LNCaP clone FGC (cell line): ENCODE results near the gene AKAP8.
A peak's percentile ranks its signal among the peaks of the same experiment; 100 is the strongest.
"Not testable (repeated sequence)": the region's sequence is repeated elsewhere in the genome, so short reads cannot be mapped to it uniquely, and the experiment has no call there.

Experiments used
- DNase-seq: peaks from one replicate; pipeline ENCODE4 v3.0.0-alpha.2; 2011; ENCODE audit warnings: low read depth
- H3K4me3 ChIP-seq: 2 replicates; pipeline ENCODE4 v1.5.1; 2011; ENCODE audit warnings: mild to moderate bottlenecking, low read depth, low read length, control low read depth
- CTCF ChIP-seq: IDR thresholded peaks from 2 replicates; pipeline ENCODE4 v1.5.1; 2012; ENCODE audit warnings: mild to moderate bottlenecking; ENCODE audit not compliant: control insufficient read depth, insufficient read depth; ENCODE audit errors: extremely low read depth

The AKAP8 gene

GRCh38 chr19:15418579-15419412, 39.2 kb upstream of the AKAP8 start, which contains the start of gene AKAP8L:
AKAP8L (minus strand) TSS chr19:15418988; CDS start chr19:15418923, 65 bp downstream.
- peak within 1 kb of the TSS; percentile 90 for H3K4me3 ChIP-seq

GRCh38 chr19:15418231-15418578, 38.6 kb upstream of the AKAP8 start:
- DNase-seq, result no peak
- TF ChIP-seq CTCF, result no peak
- peak overlapping the region; percentile 90 for H3K4me3 ChIP-seq

More at GRCh38 chr19:15418579-15419412, 39.2 kb upstream of the AKAP8 start, which contains the start of gene AKAP8L:
- TF ChIP-seq CTCF, result peak; percentile 39
- peak; percentile 100 for DNase-seq

- peak overlapping the region; percentile 90 for H3K4me3 ChIP-seq
- no peak for DNase-seq
- no peak for TF ChIP-seq CTCF
Observed at GRCh38 chr19:15417699-15418098, 38.1 kb upstream of the AKAP8 start.

- no peak for DNase-seq
- H3K4me3 ChIP-seq, result 0 out of 2 replicates have a peak overlapping the region, but pooled peaks have one; percentile 1
- no peak for TF ChIP-seq CTCF
Observed at GRCh38 chr19:15412832-15413231, 33.2 kb upstream of the AKAP8 start.

- not testable (repeated sequence) for DNase-seq, H3K4me3 ChIP-seq
Observed at GRCh38 chr19:15411351-15411750, 31.8 kb upstream of the AKAP8 start.

GRCh38 chr19:15404780-15405211, 25.2 kb upstream of the AKAP8 start:
- no peak for TF ChIP-seq CTCF
- H3K4me3 ChIP-seq, result no peak overlapping the region
- no peak for DNase-seq

GRCh38 chr19:15404097-15404779, 24.7 kb upstream of the AKAP8 start:
- no peak overlapping the region for H3K4me3 ChIP-seq
- no peak for DNase-seq
- TF ChIP-seq CTCF, result no peak
